ENCODE measurements around the gene TAL2.

Gene TAL2

GRCh38 chr9:105706156-105706555, 43.9 kb downstream of the TAL2 start:
- TF ChIP-seq POLR2A (IDR thresholded peaks at IDR 0.05; ENCODE audit: low read length) (no peak), GATA1 (IDR thresholded peaks at IDR 0.05; ENCODE audit: low read depth, low read length) (no peak)

GRCh38 chr9:105708405-105708804, 46.1 kb downstream of the TAL2 start:
- no peak for DNase-seq
- TF ChIP-seq POLR2A (IDR thresholded peaks at IDR 0.05; ENCODE audit: low read length) (no peak), GATA1 (IDR thresholded peaks at IDR 0.05; ENCODE audit: low read depth, low read length) (no peak)

More at GRCh38 chr9:105706156-105706555, 43.9 kb downstream of the TAL2 start:
- DNase-seq = no peak

GRCh38 chr9:105710638-105711037, 48.4 kb downstream of the TAL2 start:
- TF ChIP-seq POLR2A (IDR thresholded peaks at IDR 0.05; ENCODE audit: low read length) (no peak), GATA1 (IDR thresholded peaks at IDR 0.05; ENCODE audit: low read depth, low read length) (no peak)
- no peak for DNase-seq

DNA sequence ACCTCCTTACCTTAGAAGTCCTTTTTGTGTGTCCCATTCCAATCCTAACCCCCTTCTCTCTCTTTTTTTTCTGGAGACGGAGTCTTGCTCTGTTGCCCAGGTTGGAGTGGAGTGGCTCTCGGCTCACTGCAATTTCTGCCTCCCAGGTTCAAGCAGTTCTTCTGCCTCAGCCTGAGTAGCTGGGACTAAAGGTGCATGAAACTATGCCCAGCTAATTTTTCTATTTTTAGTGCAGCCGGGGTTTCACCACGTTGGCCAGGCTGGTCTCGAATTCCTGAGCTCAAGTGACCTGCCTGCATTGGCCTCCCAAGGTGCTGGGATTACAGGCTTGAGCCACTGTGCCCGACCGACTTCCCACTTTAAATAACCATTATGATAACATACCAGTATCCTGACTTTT, 49.6 kb downstream of the TAL2 start:
- DNase-seq = no peak
- no peak for TF ChIP-seq GATA1 (IDR thresholded peaks at IDR 0.05; ENCODE audit: low read depth, low read length)
- no peak for TF ChIP-seq POLR2A (IDR thresholded peaks at IDR 0.05; ENCODE audit: low read length)

GRCh38 chr9:105712297-105712696, 50.0 kb downstream of the TAL2 start:
- DNase-seq = no peak
- TF ChIP-seq POLR2A (IDR thresholded peaks at IDR 0.05; ENCODE audit: low read length) (no peak), GATA1 (IDR thresholded peaks at IDR 0.05; ENCODE audit: low read depth, low read length) (no peak)
